Sciatic nerve (tissue), 2 donors: ENCODE measurements around the gene CD151. TPM values are rescaled to one million over a fixed set of nuclear protein-coding genes. Genes with fewer than 3 reads are reported as not detected.

Experiments used
- ATAC-seq: fragments of 200-7000 bp; cut with Tn5 transposase; one replicate; pipeline ENCODE4 v1.9.1; 2020; ENCODE audit warnings: mild to moderate bottlenecking, moderate library complexity
- DNase-seq: peaks from one replicate; pipeline ENCODE4 v3.0.0-alpha.2; 2020; ENCODE audit warnings: low spot score
- intact Hi-C: fragments of 100-400 bp; cut with DNase I; formaldehyde crosslinking; loops from one replicate; pipeline ENCODE4 v1.14.2; 2022
- total RNA-seq: library from RNA; stranded (reverse); fragmentation: NEBNext Ultra II Directional; extraction: Animal tissue kit (Norgen Biotek cat#: 25700); gene quantifications from one replicate; pipeline ENCODE4 v1.2.1, GENCODE V29; 2021
- donor health status: DM: no; HTN: no; CAD: no.
- donor health status: DM: no; HTN: no; CAD: no.

Gene CD151
- total RNA-seq, 1 donor from 2014 or later = 263 TPM

- DNase-seq (no peak), ATAC-seq (no peak)
- intact Hi-C loops = no loop called here
Observed at GRCh38 chr11:825366-826226, 7.2 kb upstream of the CD151 start.

- no peak for ATAC-seq
- no peak for DNase-seq
- intact Hi-C loops = no loop called here
Observed at GRCh38 chr11:826227-826621, 6.5 kb upstream of the CD151 start.

GRCh38 chr11:826836-827145 lies 6.0 kb upstream of the CD151 start:
- no peak for ATAC-seq
- DNase-seq = no peak
- intact Hi-C loops = no loop called here

- DNase-seq (no peak), ATAC-seq (no peak)
- intact Hi-C loops = no loop called here
Observed at GRCh38 chr11:827146-827896, 5.4 kb upstream of the CD151 start.

GRCh38 chr11:827897-828192 lies 4.9 kb upstream of the CD151 start, which contains the start of gene CRACR2B:
Gene CRACR2B, plus strand, starts transcription at chr11:827919. Its CDS starts 689 bp downstream, at chr11:828608.
- intact Hi-C loops = no loop called here
- no peak for ATAC-seq
- DNase-seq = no peak

- no peak for DNase-seq
- ATAC-seq = no peak
- intact Hi-C loops = no loop called here
Observed at GRCh38 chr11:828506-829175, 4.1 kb upstream of the CD151 start.

GRCh38 chr11:829176-829846 lies 3.4 kb upstream of the CD151 start:
- DNase-seq (no peak), ATAC-seq (no peak)
- intact Hi-C loops = no loop called here

GRCh38 chr11:829847-830294 lies 2.9 kb upstream of the CD151 start:
- intact Hi-C loops = loop anchor here (10.0 kb wide), 1 partner anchor 1485 kb away; no protein-coding TSS in a partner anchor
- no peak for ATAC-seq

GRCh38 chr11:830295-831117 lies 2.2 kb upstream of the CD151 start:
- DNase-seq = peak; percentile 86
- intact Hi-C loops = loop anchor here (10.0 kb wide), 1 partner anchor 1484 kb away; no protein-coding TSS in a partner anchor
- peak; percentile 60 for ATAC-seq

More at GRCh38 chr11:829847-830294, 2.9 kb upstream of the CD151 start:
- no peak for DNase-seq

GRCh38 chr11:831118-831864 lies 1.5 kb upstream of the CD151 start:
- DNase-seq = no peak
- intact Hi-C loops = loop anchor here (10.0 kb wide), 1 partner anchor 1484 kb away; no protein-coding TSS in a partner anchor

GRCh38 chr11:831961-832528 lies 707 bp upstream of the CD151 start:
- ATAC-seq (no peak), DNase-seq (no peak)
- intact Hi-C loops = loop anchor here (10.0 kb wide), 1 partner anchor 1483 kb away; no protein-coding TSS in a partner anchor

More at GRCh38 chr11:831118-831864, 1.5 kb upstream of the CD151 start:
- ATAC-seq = no peak

- ATAC-seq (peak; percentile 3), DNase-seq (no peak)
- intact Hi-C loops = loop anchor here (10.0 kb wide), 1 partner anchor 1482 kb away; no protein-coding TSS in a partner anchor
Observed at GRCh38 chr11:833114-833791, 501 bp downstream of the CD151 start.

GRCh38 chr11:833849-834311 lies 1.1 kb downstream of the CD151 start:
- ATAC-seq (no peak), DNase-seq (no peak)
- intact Hi-C loops = loop anchor here (10.0 kb wide), 1 partner anchor 1481 kb away; no protein-coding TSS in a partner anchor

GRCh38 chr11:834371-835316 lies 1.9 kb downstream of the CD151 start:
- DNase-seq (no peak), ATAC-seq (peak; percentile 27)
- intact Hi-C loops = loop anchor here (10.0 kb wide), 1 partner anchor 1480 kb away; no protein-coding TSS in a partner anchor

GRCh38 chr11:836274-836673 lies 3.5 kb downstream of the CD151 start:
- intact Hi-C loops = loop anchor here (10.0 kb wide), 1 partner anchor 1479 kb away; no protein-coding TSS in a partner anchor
- ATAC-seq (no peak), DNase-seq (no peak)
